HG02588 (cell line): Measurements from ENCODE around the gene PSMD1.

Source experiments
- ATAC-seq: cut with Tn5 transposase; IDR thresholded peaks from one replicate; pipeline ENCODE4 v1.9.1; 2021; ENCODE audit warnings: mild to moderate bottlenecking, moderate library complexity; ENCODE audit not compliant: unreplicated experiment

Gene PSMD1

GRCh38 chr2:231198291-231199173, 141.9 kb downstream of the PSMD1 start, which contains the start of gene ARMC9:
Gene ARMC9, plus strand, starts transcription at chr2:231198631. Its CDS starts 7,608 bp downstream, at chr2:231206239.
- peak; percentile 94 for ATAC-seq

DNA sequence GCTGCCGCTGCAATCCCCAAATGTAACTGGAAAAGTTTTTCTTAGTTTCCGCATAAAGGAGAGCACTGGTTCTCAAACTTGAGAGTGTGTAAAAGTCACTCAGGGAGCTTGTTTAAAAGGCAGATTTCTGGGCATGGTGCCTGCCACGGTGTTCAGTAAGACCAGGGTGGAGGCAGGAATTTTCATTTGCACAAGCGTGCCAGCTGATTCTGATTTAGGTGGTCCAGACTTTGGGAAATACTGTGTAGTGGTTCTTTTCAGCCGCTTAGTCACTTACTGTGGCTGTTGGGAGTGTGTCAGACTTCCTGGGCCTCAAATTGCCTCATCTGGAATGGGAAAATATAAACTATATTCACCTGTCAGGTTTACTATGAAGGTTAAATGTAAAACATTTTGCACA, 142.6 kb downstream of the PSMD1 start:
- ATAC-seq = no peak

DNA sequence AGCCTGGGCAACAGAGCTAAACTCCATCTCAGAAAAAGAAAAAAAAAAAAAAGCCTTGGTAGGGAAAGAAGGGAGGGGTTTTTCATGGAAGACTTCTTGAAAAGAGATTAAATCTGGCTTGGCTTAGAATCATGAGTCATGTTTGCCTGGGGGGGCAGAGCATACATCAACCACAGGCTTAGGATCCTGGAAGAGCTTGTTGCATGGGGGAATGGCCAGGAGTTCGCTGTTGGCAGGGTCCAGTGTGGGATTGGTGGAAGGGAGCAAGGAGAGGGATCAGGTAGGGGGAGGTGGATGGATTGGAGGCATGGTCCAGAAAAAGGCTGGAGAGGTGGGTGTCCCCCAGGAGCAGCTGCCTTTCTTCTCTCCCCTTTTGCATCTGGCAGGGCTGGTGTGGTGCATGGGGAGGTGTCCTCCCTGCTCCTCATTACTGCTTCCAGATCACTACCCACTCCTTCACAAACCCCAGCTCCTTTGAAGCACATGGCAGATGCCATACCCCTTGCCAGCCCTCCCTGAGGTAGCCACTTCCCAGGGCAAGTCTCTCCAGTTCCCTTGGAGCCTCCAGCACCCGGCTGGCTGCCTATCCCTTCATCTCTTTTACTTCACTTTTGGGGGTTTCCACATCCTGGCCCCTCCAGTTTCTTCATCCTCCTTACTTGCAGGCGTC, 144.3 kb downstream of the PSMD1 start:
- ATAC-seq = no peak

DNA sequence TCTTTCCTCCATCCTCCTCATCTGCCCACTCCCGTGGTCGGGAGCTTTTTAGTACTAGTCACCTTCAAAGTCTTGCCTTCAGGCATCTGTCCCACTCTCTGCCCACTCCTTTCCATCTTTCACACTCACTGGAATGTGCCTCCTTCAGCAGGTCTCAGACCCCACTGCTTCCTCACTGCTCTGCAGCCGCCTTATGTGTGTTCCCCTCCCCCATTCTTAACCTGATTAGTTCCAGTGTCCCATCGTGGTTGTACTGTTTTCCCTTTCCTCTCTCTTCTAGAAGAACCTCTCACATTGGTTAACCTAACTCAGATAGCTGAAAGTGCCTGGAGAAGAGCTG, 144.8 kb downstream of the PSMD1 start:
- ATAC-seq = no peak

DNA sequence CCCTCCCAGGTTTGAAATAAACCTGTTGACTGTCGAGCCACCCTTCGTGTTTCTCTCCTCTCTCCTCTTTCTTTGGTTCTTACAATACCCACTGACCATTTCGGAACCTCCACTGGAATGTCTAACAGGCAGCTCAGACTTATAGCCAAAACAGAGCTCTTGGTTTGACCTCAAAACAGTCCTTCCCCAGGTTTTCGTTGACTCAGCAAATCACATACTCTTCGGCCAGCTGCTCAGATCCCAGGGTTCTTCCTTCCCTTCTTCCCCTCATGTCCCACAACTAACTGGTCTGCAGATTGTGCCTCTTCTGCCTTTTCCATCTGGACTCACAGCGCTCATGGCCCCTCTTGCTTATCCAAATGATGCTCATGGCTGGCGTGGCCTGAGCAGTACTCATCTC, 146.4 kb downstream of the PSMD1 start:
- no peak for ATAC-seq

- ATAC-seq = no peak
Measured at GRCh38 chr2:231204146-231204545, 147.5 kb downstream of the PSMD1 start.

- no peak for ATAC-seq
Measured at GRCh38 chr2:231204581-231204980, 147.9 kb downstream of the PSMD1 start.

- no peak for ATAC-seq
Measured at GRCh38 chr2:231207734-231208133, 151.1 kb downstream of the PSMD1 start.

GRCh38 chr2:231210782-231211181, 154.1 kb downstream of the PSMD1 start:
- ATAC-seq = no peak

DNA sequence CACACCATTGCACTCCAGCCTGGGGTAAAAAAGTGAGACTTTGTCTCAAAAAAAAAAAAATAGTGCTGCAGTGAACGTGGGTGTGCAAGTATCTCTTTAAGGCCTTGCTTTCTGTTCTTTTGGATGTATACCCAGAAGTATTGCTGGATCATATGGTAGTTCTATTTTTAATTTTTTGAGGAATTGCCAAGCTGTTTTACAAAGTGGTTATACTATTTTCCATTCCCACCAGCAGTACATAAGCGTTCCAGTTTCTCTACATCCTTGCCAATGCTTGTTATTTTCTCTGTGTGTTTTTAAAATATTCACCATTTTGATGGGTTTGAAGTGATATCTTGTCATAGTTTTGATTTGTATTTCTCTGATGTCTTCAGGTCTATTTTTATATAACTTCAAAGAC, 154.8 kb downstream of the PSMD1 start:
- no peak for ATAC-seq

DNA sequence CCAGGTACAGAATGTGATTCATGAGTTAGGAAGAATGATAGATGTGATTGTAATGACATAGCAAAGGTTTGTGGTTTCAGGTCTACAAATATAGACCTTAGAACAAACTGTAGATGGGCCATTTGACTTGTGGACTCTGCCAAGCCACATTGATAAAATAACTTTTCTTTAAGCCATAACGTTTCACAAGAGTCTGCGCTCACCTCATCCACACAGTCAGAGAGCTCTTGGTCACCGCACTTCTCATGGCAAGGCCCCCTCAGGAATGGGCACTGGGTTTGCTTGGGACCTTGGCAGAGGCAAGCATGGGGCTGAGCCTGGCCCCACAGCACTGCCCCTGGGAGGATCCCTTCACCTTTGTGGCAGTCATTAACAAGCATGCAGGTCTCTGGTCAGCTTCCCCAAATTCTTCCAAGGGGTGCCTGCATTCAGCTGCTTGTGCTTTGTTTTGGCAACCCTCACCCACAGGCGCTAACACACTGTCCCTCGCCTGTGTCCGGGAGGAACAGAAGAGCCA, 155.7 kb downstream of the PSMD1 start:
- ATAC-seq = no peak

- ATAC-seq = no peak
Measured at GRCh38 chr2:231213931-231214642, 157.4 kb downstream of the PSMD1 start.

GRCh38 chr2:231218366-231218765, 161.7 kb downstream of the PSMD1 start:
- no peak for ATAC-seq

DNA sequence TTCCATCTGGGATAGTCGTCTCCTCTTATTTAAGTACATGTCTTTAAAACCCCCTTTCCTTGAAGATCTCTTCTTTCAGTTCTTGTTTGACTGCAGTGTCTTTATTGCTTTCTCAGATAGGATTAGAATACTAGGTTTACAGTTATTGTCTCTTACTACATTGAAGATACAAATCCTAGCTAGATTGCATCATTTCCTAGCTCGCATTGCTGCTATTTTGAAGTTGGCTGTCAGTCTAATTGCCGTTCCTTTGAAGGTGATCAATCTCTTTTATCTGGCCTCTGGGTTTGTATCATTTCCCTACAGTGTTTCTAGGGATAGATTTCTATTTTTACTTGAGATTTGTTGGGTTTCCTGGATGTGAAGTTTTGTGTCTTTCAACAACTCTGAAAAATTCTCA, 162.6 kb downstream of the PSMD1 start:
- no peak for ATAC-seq

GRCh38 chr2:231221761-231222160, 165.1 kb downstream of the PSMD1 start:
- ATAC-seq = no peak
